Spleen (tissue), 7 donors: ENCODE measurements around the gene RAB1B.

Source experiments
- CTCF ChIP-seq, 11 experiments: fragments of 200-600 bp in 7 of 11; fragments of 450-650 bp in 4 of 11; sonication (generic) in 4 of 11; IDR thresholded peaks in 8 of 11; conservative IDR thresholded peaks in 3 of 11; 1 replicate in 7 of 11; 2 replicates in 4 of 11; pipeline versions ENCODE4 v1.4.0 to v1.8.0; 2016 to 2021; ENCODE audit warnings: antibody characterized with exemption in 11 of 11, inconsistent platforms in 4 of 11, mild to moderate bottlenecking in 1 of 11
- POLR2AphosphoS5 ChIP-seq, 3 donors: sonication (generic); formaldehyde crosslinking; IDR thresholded peaks; one replicate each; pipeline ENCODE4 v1.5.1; 2017; ENCODE audit warnings: antibody characterized with exemption in 3 of 3
- donor health status: DM: no; HTN: no; CAD: no; lungs with moderate emphysema.
- donor health status: DM: no; HTN: no; CAD: no.
- donor health status: DM: no; HTN: no; CAD: no.

- no peak for TF ChIP-seq CTCF (IDR thresholded peaks at IDR 0.05 in 8 of 11, conservative IDR thresholded peaks at IDR 0.05 in 3 of 11)
- TF ChIP-seq POLR2AphosphoS5 (IDR thresholded peaks at IDR 0.05) = no peak
Observed at GRCh38 chr11:66283461-66284105, 15.1 kb downstream of the RAB1B start.
